WTC11 (cell line): ENCODE results near the gene MRPL54.

Experiments used
- CREM ChIP-seq: sonication (generic); formaldehyde crosslinking; IDR thresholded peaks from 2 replicates; pipeline ENCODE4 v1.8.1; 2022; ENCODE audit warnings: mild to moderate bottlenecking, missing genetic modification reagents, moderate library complexity
- CTCF ChIP-seq: fragments of 200-600 bp; IDR thresholded peaks from 2 replicates; pipeline ENCODE4 v1.8.0; 2022; ENCODE audit warnings: antibody characterized with exemption
- E2F4 ChIP-seq: sonication (generic); formaldehyde crosslinking; IDR thresholded peaks from 2 replicates; pipeline ENCODE4 v1.8.1; 2022; ENCODE audit warnings: low read depth, mild to moderate bottlenecking, moderate library complexity, missing genetic modification reagents, borderline replicate concordance
- E2F5 ChIP-seq: sonication (generic); formaldehyde crosslinking; IDR thresholded peaks from 2 replicates; pipeline ENCODE4 v1.8.1; 2022; ENCODE audit warnings: mild to moderate bottlenecking, moderate library complexity, missing genetic modification reagents
- FOXJ3 ChIP-seq: sonication (generic); formaldehyde crosslinking; IDR thresholded peaks from 2 replicates; pipeline ENCODE4 v1.9.0; 2021; ENCODE audit warnings: missing genetic modification reagents, mild to moderate bottlenecking, borderline replicate concordance
- FOXK1 ChIP-seq: sonication (generic); formaldehyde crosslinking; IDR thresholded peaks from 2 replicates; pipeline ENCODE4 v1.8.0; 2022; ENCODE audit warnings: mild to moderate bottlenecking, moderate library complexity, missing genetic modification reagents
- MAX ChIP-seq: sonication (generic); formaldehyde crosslinking; IDR thresholded peaks from 2 replicates; pipeline ENCODE4 v1.8.0; 2022; ENCODE audit warnings: mild to moderate bottlenecking, missing genetic modification reagents
- NR2C2 ChIP-seq: sonication (generic); formaldehyde crosslinking; IDR thresholded peaks from 2 replicates; pipeline ENCODE4 v1.8.0; 2022; ENCODE audit warnings: mild to moderate bottlenecking, missing genetic modification reagents
- SP1 ChIP-seq: sonication (generic); formaldehyde crosslinking; conservative IDR thresholded peaks from 2 replicates; pipeline ENCODE4 v1.8.1; 2022; ENCODE audit warnings: missing genetic modification reagents
- ZNF232 ChIP-seq: sonication (generic); formaldehyde crosslinking; IDR thresholded peaks from 2 replicates; pipeline ENCODE4 v1.8.0; 2022; ENCODE audit warnings: mild to moderate bottlenecking, missing genetic modification reagents
- ZNF263 ChIP-seq: sonication (generic); formaldehyde crosslinking; IDR thresholded peaks from 2 replicates; pipeline ENCODE4 v1.8.1; 2022; ENCODE audit warnings: low read depth, mild to moderate bottlenecking, moderate library complexity, missing genetic modification reagents
- ZNF281 ChIP-seq: sonication (generic); formaldehyde crosslinking; IDR thresholded peaks from 2 replicates; pipeline ENCODE4 v1.8.0; 2023; ENCODE audit warnings: mild to moderate bottlenecking, missing genetic modification reagents
- ZNF317 ChIP-seq: sonication (generic); formaldehyde crosslinking; IDR thresholded peaks from 2 replicates; pipeline ENCODE4 v1.8.1; 2023; ENCODE audit warnings: low read depth, mild to moderate bottlenecking, moderate library complexity, missing genetic modification reagents, borderline replicate concordance

- TF ChIP-seq FOXJ3 (no peak), ZNF232 (CRISPR knock-in tag) (no peak), E2F4 (CRISPR knock-in tag) (no peak), ZNF263 (no peak), CTCF (no peak), NR2C2 (no peak), E2F5 (CRISPR knock-in tag) (no peak), MAX (CRISPR knock-in tag) (no peak), FOXK1 (CRISPR knock-in tag) (no peak), CREM (CRISPR knock-in tag) (no peak), ZNF281 (no peak), SP1 (no peak), ZNF317 (CRISPR knock-in tag) (no peak)
These were observed 10.0 kb upstream of the MRPL54 start for GRCh38 chr19:3752492-3752891.
